Skeletal muscle tissue (tissue), 4 donors: ENCODE results near the gene RTN4RL2. TPM values are rescaled to one million over a fixed set of nuclear protein-coding genes. Genes with fewer than 3 reads are reported as not detected.

ENCODE experiments used
- H3K27ac ChIP-seq: one replicate; pipeline ENCODE4 v1.7.0; 2013; ENCODE audit warnings: mild to moderate bottlenecking, low read depth, low read length, inconsistent platforms
- H3K27me3 ChIP-seq, 3 donors: one replicate each; pipeline ENCODE4 v1.7.0; 2013; ENCODE audit warnings: low read length in 3 of 3; ENCODE audit not compliant: control insufficient read depth in 3 of 3, insufficient read depth in 3 of 3
- H3K36me3 ChIP-seq, 3 donors: one replicate each; pipeline ENCODE4 v1.7.0; 2013; ENCODE audit warnings: low read length in 3 of 3; ENCODE audit not compliant: control insufficient read depth in 3 of 3, insufficient read depth in 3 of 3
- H3K4me1 ChIP-seq, 3 donors: one replicate each; pipeline ENCODE4 v1.7.0; 2013; ENCODE audit warnings: low read length in 3 of 3, mild to moderate bottlenecking in 3 of 3; ENCODE audit not compliant: control insufficient read depth in 3 of 3, insufficient read depth in 3 of 3
- H3K4me3 ChIP-seq, 3 donors: one replicate each; pipeline ENCODE4 v1.7.0; 2013; ENCODE audit warnings: low read length in 3 of 3
- H3K9ac ChIP-seq, 3 donors: one replicate each; pipeline ENCODE4 v1.7.0; 2013; ENCODE audit warnings: low read length in 3 of 3, mild to moderate bottlenecking in 3 of 3, moderate library complexity in 2 of 3, low read depth in 1 of 3
- H3K9me3 ChIP-seq, 3 donors: one replicate each; pipeline ENCODE4 v1.7.0; 2013; ENCODE audit warnings: low read length in 3 of 3; ENCODE audit not compliant: control insufficient read depth in 3 of 3
- total RNA-seq: library from RNA; depleted of rRNA; stranded (reverse); fragments of >200 nt; gene quantifications from one replicate; pipeline ENCODE4 v1.2.3, GENCODE V29; 2014
- donor health status: Osteomylitis.

Gene RTN4RL2
- total RNA-seq: not detected

GRCh38 chr11:57460022-57460757 lies at the start of gene RTN4RL2:
RTN4RL2 (plus strand) TSS chr11:57460528; CDS start chr11:57460866, 338 bp downstream.
- peak within 1 kb of the TSS in 2 of 3 donors; percentile 14 to 60 for H3K9ac ChIP-seq
- H3K36me3 ChIP-seq: no peaks in the 10 kb centered on the region
- H3K4me1 ChIP-seq: peaks cover 20 to 32% (median 26%) of the 10 kb centered on the region in 3 donors
- H3K9me3 ChIP-seq: no peaks in the 10 kb centered on the region
- H3K4me3 ChIP-seq: peak within 1 kb of the TSS; percentile 62 to 69 (median 64)
- H3K27ac ChIP-seq: no peak within 1 kb of the TSS
- peaks cover 23 to 40% (median 30%) of the 10 kb centered on the region in 3 donors for H3K27me3 ChIP-seq

- no peak overlapping the region for H3K9ac ChIP-seq
- no peaks in the 10 kb centered on the region for H3K27me3 ChIP-seq
- H3K4me1 ChIP-seq: peaks cover 3 to 14% (median 8%) of the 10 kb centered on the region in 3 donors
- no peak overlapping the region for H3K27ac ChIP-seq
- peaks cover 38 to 48% (median 42%) of the 10 kb centered on the region in 3 donors for H3K36me3 ChIP-seq
- no peak overlapping the region for H3K4me3 ChIP-seq
- H3K9me3 ChIP-seq: no peaks in the 10 kb centered on the region
Measured at GRCh38 chr11:57413681-57414080, 46.6 kb upstream of the RTN4RL2 start.

GRCh38 chr11:57414612-57415212 lies 45.6 kb upstream of the RTN4RL2 start:
- Histone ChIP-seq H3K4me1 (peaks cover 3 to 14% (median 8%) of the 10 kb centered on the region in 3 donors), H3K27ac (no peak overlapping the region), H3K27me3 (no peaks in the 10 kb centered on the region), H3K9me3 (no peaks in the 10 kb centered on the region), H3K9ac (no peak overlapping the region), H3K4me3 (no peak overlapping the region), H3K36me3 (peaks cover 35 to 41% (median 37%) of the 10 kb centered on the region in 3 donors)

DNA sequence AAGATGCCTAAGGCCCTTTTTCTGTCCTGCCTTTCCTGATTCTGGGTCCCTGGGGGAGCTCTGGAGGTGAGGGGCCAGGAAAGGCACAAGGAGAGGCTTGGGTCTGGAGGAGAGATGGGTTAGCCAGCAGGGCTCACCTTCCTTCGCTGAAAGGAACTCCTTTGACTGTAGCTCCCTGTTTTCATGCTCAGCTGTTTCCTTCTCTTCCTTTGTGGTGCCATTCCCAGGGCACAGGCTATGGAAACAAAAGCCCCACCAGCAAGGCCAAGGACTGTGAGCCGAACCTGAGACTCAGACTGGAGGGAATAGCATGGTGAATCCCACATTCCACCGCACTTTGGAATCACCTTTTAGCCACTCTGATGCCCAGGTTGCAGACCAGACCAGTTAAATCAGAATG lies 43.9 kb upstream of the RTN4RL2 start:
- Histone ChIP-seq H3K9ac (no peak overlapping the region), H3K9me3 (no peaks in the 10 kb centered on the region), H3K4me1 (peaks cover 3 to 14% (median 8%) of the 10 kb centered on the region in 3 donors), H3K36me3 (peaks cover 36 to 42% (median 37%) of the 10 kb centered on the region in 3 donors), H3K4me3 (no peak overlapping the region), H3K27me3 (no peaks in the 10 kb centered on the region), H3K27ac (no peak overlapping the region)

- peaks cover 3 to 14% (median 8%) of the 10 kb centered on the region in 3 donors for H3K4me1 ChIP-seq
- no peak overlapping the region for H3K9ac ChIP-seq
- H3K27ac ChIP-seq: no peak overlapping the region
- peaks cover 36 to 42% (median 37%) of the 10 kb centered on the region in 3 donors for H3K36me3 ChIP-seq
- no peaks in the 10 kb centered on the region for H3K27me3 ChIP-seq
- no peaks in the 10 kb centered on the region for H3K9me3 ChIP-seq
- no peak overlapping the region for H3K4me3 ChIP-seq
Measured at GRCh38 chr11:57417056-57417455, 43.3 kb upstream of the RTN4RL2 start.

GRCh38 chr11:57418131-57418530 lies 42.2 kb upstream of the RTN4RL2 start:
- H3K9ac ChIP-seq: no peak overlapping the region
- H3K27me3 ChIP-seq: no peaks in the 10 kb centered on the region
- no peak overlapping the region for H3K27ac ChIP-seq
- no peaks in the 10 kb centered on the region for H3K9me3 ChIP-seq
- peaks cover 3 to 14% (median 8%) of the 10 kb centered on the region in 3 donors for H3K4me1 ChIP-seq
- no peak overlapping the region for H3K4me3 ChIP-seq
- peaks cover 37 to 42% (median 40%) of the 10 kb centered on the region in 3 donors for H3K36me3 ChIP-seq

DNA sequence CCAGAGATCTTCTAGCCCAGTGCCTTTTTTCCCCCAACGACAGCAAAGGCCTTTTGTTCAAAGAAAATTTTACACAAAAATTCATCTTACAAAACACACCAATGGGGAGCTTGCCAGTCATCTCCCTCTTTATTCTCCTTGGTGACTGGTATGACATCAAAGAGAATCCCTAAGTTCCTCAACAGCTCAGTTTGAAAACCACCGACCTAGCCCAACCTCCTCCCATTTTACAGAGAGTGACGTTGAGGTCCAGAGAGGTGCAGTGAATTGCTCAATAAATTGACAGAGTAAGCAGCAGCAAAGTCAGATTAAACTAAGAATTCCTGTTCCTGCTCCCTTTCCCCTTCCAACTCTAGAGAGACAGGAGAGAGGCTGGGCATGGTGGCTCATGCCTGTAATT lies 41.2 kb upstream of the RTN4RL2 start:
- Histone ChIP-seq H3K27me3 (no peaks in the 10 kb centered on the region), H3K36me3 (peaks cover 29 to 41% (median 38%) of the 10 kb centered on the region in 3 donors), H3K4me1 (peaks cover 9 to 14% (median 10%) of the 10 kb centered on the region in 3 donors), H3K27ac (no peak overlapping the region), H3K4me3 (no peak overlapping the region), H3K9me3 (no peaks in the 10 kb centered on the region), H3K9ac (no peak overlapping the region)

- peaks cover 16 to 34% (median 28%) of the 10 kb centered on the region in 3 donors for H3K36me3 ChIP-seq
- no peaks in the 10 kb centered on the region for H3K9me3 ChIP-seq
- H3K9ac ChIP-seq: no peak overlapping the region
- H3K4me1 ChIP-seq: peaks cover 28 to 33% (median 29%) of the 10 kb centered on the region in 3 donors
- H3K4me3 ChIP-seq: no peak overlapping the region
- no peaks in the 10 kb centered on the region for H3K27me3 ChIP-seq
- no peak overlapping the region for H3K27ac ChIP-seq
Measured at GRCh38 chr11:57421066-57421465, 39.3 kb upstream of the RTN4RL2 start.

DNA sequence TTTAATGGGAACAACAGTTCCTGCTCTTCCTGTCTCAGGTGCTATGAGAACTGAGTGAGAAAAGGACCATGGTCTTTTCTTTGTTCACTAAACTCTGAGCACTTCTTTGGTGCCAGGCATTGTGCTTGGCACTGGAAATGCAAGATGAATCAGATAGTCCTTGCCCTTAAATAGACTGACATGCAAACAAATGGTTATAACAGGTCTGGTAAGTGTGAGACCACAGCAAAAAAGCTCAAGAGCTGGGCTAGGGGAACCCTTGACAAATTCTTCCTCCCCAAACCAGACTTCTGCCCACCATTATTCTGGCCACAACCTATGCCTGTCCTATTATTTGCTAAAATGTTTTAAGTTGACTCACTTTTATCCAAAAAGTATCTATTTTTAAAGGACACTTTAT lies 38.5 kb upstream of the RTN4RL2 start:
- Histone ChIP-seq H3K27ac (no peak overlapping the region), H3K4me1 (peaks cover 31 to 38% (median 36%) of the 10 kb centered on the region in 3 donors), H3K9ac (no peak overlapping the region), H3K36me3 (peaks cover 11 to 27% (median 21%) of the 10 kb centered on the region in 3 donors), H3K27me3 (no peaks in the 10 kb centered on the region), H3K4me3 (no peak overlapping the region), H3K9me3 (no peaks in the 10 kb centered on the region)

DNA sequence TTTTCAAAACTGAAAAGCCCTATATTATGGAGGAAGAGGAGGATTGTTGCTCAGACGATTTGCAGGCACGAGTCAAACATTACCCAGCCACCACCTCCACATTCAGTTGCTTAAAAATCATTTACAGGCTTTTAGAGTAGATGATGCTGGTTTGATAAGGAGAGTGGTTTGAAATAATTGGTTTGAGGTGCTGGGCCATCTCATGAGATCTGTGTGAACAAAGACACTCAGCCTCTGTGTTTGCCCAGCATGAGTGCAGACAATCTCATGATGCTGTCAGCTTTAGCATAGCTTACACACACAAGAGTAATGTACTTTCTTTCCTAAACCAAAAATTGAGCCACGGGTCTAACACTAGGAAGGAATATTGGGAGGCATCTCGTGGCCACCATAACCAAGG lies 37.7 kb upstream of the RTN4RL2 start:
- H3K9me3 ChIP-seq: no peaks in the 10 kb centered on the region
- no peaks in the 10 kb centered on the region for H3K27me3 ChIP-seq
- no peak overlapping the region for H3K27ac ChIP-seq
- no peak overlapping the region for H3K9ac ChIP-seq
- H3K36me3 ChIP-seq: peaks cover 3 to 19% (median 13%) of the 10 kb centered on the region in 3 donors
- H3K4me3 ChIP-seq: no peak overlapping the region
- peaks cover 39 to 40% (median 39%) of the 10 kb centered on the region in 3 donors for H3K4me1 ChIP-seq
